Upper lobe of left lung (tissue), 4 donors: Measurements from ENCODE around the gene DHX15.

ENCODE experiments used
- EP300 ChIP-seq, 4 donors: sonication (generic); formaldehyde crosslinking; IDR thresholded peaks; one replicate each; pipeline ENCODE4 v1.5.1; 2017; ENCODE audit warnings: antibody characterized with exemption in 4 of 4, control low read depth in 2 of 4
- POLR2A ChIP-seq, 4 donors: fragments of 450-650 bp; IDR thresholded peaks; one replicate each; pipeline ENCODE4 v1.5.1; 2016 to 2017; ENCODE audit warnings: antibody characterized with exemption in 4 of 4, mild to moderate bottlenecking in 2 of 4
- POLR2AphosphoS5 ChIP-seq, 2 donors: sonication (generic); formaldehyde crosslinking; IDR thresholded peaks; one replicate each; pipeline ENCODE4 v1.5.1; 2017; ENCODE audit warnings: antibody characterized with exemption in 2 of 2
- TF ChIP-seq, protein P1 (sequence below), 6 experiments: fragments of 450-650 bp in 4 of 6; fragments of 200-600 bp in 2 of 6; sonication (generic) in 2 of 6; IDR thresholded peaks; one replicate each; pipeline ENCODE4 v1.5.1; 2016 to 2019; ENCODE audit warnings: antibody characterized with exemption in 6 of 6

DNA sequence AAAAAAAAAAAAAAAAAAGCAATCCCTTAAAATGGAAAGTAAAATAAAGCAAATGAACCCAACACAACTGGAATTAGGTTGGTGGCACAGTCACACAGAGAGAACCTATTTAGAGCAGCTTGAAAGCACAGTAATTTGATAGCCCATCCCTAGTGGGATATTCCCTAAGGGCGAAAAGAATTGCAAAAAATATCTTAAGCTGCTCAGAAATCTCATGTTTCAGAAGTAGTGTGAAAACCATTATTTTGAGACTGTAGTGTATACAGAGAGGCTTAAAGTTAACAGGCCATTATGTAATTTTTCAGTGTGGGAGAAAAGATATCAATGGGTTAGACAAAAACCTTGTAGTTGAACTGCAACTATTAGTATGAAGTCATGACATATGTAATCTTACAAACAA, 40.0 kb upstream of the DHX15 start:
- TF ChIP-seq POLR2A (IDR thresholded peaks at IDR 0.05) (no peak), POLR2AphosphoS5 (IDR thresholded peaks at IDR 0.05) (no peak), EP300 (IDR thresholded peaks at IDR 0.05) (no peak)
- TF ChIP-seq, protein P1, sequence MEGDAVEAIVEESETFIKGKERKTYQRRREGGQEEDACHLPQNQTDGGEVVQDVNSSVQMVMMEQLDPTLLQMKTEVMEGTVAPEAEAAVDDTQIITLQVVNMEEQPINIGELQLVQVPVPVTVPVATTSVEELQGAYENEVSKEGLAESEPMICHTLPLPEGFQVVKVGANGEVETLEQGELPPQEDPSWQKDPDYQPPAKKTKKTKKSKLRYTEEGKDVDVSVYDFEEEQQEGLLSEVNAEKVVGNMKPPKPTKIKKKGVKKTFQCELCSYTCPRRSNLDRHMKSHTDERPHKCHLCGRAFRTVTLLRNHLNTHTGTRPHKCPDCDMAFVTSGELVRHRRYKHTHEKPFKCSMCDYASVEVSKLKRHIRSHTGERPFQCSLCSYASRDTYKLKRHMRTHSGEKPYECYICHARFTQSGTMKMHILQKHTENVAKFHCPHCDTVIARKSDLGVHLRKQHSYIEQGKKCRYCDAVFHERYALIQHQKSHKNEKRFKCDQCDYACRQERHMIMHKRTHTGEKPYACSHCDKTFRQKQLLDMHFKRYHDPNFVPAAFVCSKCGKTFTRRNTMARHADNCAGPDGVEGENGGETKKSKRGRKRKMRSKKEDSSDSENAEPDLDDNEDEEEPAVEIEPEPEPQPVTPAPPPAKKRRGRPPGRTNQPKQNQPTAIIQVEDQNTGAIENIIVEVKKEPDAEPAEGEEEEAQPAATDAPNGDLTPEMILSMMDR (IDR thresholded peaks at IDR 0.05) = no peak
